Heart left ventricle (tissue), 13 donors: ENCODE measurements around the gene ZNHIT3.

Source experiments
- POLR2A ChIP-seq, 2 donors: fragments of 450-650 bp; IDR thresholded peaks; one replicate each; pipeline ENCODE4 v1.6.1; 2017; ENCODE audit warnings: antibody characterized with exemption in 2 of 2, mild to moderate bottlenecking in 2 of 2, moderate library complexity in 2 of 2
- TF ChIP-seq, protein P1 (sequence below), 12 donors: fragments of 200-600 bp; sonication (generic) in 4 of 12; IDR thresholded peaks; one replicate each; pipeline versions ENCODE4 v1.5.0 to v1.8.0; 2018 to 2022; ENCODE audit warnings: antibody characterized with exemption in 12 of 12, mild to moderate bottlenecking in 5 of 12
- donor health status: ischemic (EF 13 %, LVEDD 7.1; RV severe dilation, severe dysfunction).
- donor health status: DM: no; HTN: yes; CAD: no.
- donor health status: DM: no; HTN: no; CAD: no.
- donor health status: ischemic (EF 25% LVEDD 6.9; RV normal size, moderate dysfunction).
- donor health status: ischemic (EF 25% LVEDD 5.7; RV mildly dilated, moderate dysfunction).
- donor health status: ischemic (EF 35%, LVEDD 5.7; RV mildly dilated, moderate dysfunction).
- donor health status: nonischemic (EF 11% LVEDD 7.7; RV severe dilation, severe dysfunction).
- donor health status: DM: yes; HTN: yes; CAD: no.
- donor health status: PGD.
- donor health status: ischemic (EF 29% LVEDD 5.4; RV normal size, mild dysfunction).
- donor health status: nonischemic (EF 23%, LVEDD 6.1; RV moderate dilation, normal function).

DNA sequence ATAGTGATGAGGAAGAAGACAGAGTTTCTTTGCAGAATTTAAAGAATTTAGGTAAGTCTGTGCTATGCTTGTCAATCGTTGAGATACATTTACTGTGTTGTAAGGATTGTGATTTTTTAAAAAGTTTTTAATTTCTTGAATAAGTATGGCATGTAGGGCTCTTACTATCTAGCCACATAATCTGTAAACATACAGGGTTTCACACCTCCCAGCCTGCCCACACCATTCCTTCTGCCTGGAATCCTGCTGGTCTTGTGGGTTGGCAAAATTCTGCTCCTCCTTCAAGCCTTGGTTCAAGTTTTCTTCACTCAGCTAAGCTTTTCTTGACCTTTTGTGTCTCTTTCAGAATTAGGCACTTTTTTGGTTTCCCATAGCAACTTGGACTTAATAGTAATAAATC is 7.5 kb downstream of the ZNHIT3 start:
- TF ChIP-seq, protein P1, sequence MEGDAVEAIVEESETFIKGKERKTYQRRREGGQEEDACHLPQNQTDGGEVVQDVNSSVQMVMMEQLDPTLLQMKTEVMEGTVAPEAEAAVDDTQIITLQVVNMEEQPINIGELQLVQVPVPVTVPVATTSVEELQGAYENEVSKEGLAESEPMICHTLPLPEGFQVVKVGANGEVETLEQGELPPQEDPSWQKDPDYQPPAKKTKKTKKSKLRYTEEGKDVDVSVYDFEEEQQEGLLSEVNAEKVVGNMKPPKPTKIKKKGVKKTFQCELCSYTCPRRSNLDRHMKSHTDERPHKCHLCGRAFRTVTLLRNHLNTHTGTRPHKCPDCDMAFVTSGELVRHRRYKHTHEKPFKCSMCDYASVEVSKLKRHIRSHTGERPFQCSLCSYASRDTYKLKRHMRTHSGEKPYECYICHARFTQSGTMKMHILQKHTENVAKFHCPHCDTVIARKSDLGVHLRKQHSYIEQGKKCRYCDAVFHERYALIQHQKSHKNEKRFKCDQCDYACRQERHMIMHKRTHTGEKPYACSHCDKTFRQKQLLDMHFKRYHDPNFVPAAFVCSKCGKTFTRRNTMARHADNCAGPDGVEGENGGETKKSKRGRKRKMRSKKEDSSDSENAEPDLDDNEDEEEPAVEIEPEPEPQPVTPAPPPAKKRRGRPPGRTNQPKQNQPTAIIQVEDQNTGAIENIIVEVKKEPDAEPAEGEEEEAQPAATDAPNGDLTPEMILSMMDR (IDR thresholded peaks at IDR 0.05) = no peak
- no peak for TF ChIP-seq POLR2A (IDR thresholded peaks at IDR 0.05)
